Measurements from ENCODE around the gene TADA2B.

DNA sequence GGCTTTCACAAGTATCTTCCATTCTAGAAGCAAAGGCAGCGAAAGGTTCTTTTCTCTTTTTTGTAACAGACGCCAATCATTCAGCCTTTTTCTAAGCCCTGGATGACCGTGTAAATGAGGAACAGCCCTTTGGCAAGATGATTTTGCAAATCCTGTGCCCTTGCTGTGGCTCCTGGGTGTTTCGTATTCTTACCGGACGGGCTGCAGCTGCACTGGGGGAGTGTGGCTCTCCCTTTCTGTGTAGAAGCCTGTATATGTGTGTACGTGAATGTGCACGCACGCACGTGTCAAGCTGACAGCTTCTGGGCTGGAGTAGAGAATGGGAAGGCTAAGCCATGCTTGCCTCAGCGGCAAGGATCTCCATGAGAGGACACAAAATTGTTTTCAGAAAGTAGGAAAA, 16.5 kb downstream of the TADA2B start:
- TF ChIP-seq, protein P1, sequence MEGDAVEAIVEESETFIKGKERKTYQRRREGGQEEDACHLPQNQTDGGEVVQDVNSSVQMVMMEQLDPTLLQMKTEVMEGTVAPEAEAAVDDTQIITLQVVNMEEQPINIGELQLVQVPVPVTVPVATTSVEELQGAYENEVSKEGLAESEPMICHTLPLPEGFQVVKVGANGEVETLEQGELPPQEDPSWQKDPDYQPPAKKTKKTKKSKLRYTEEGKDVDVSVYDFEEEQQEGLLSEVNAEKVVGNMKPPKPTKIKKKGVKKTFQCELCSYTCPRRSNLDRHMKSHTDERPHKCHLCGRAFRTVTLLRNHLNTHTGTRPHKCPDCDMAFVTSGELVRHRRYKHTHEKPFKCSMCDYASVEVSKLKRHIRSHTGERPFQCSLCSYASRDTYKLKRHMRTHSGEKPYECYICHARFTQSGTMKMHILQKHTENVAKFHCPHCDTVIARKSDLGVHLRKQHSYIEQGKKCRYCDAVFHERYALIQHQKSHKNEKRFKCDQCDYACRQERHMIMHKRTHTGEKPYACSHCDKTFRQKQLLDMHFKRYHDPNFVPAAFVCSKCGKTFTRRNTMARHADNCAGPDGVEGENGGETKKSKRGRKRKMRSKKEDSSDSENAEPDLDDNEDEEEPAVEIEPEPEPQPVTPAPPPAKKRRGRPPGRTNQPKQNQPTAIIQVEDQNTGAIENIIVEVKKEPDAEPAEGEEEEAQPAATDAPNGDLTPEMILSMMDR (IDR thresholded peaks at IDR 0.05) = no peak
- no peak for TF ChIP-seq HDAC2 (IDR thresholded peaks at IDR 0.05)

Measured in A549 (cell line).